LNCaP clone FGC (cell line): ENCODE data around the gene PCDHB1.
A peak's percentile ranks its signal among the peaks of the same experiment; 100 is the strongest.
"Not testable (repeated sequence)": the region's sequence is repeated elsewhere in the genome, so short reads cannot be mapped to it uniquely, and the experiment has no call there.

ENCODE experiments used
- DNase-seq: peaks from one replicate; pipeline ENCODE4 v3.0.0-alpha.2; 2011; ENCODE audit warnings: low read depth
- H3K4me3 ChIP-seq: 2 replicates; pipeline ENCODE4 v1.5.1; 2011; ENCODE audit warnings: mild to moderate bottlenecking, low read depth, low read length, control low read depth
- TF ChIP-seq, protein P1 (sequence below): IDR thresholded peaks from 2 replicates; pipeline ENCODE4 v1.5.1; 2012; ENCODE audit warnings: mild to moderate bottlenecking; ENCODE audit not compliant: control insufficient read depth, insufficient read depth; ENCODE audit errors: extremely low read depth

The PCDHB1 gene

DNA sequence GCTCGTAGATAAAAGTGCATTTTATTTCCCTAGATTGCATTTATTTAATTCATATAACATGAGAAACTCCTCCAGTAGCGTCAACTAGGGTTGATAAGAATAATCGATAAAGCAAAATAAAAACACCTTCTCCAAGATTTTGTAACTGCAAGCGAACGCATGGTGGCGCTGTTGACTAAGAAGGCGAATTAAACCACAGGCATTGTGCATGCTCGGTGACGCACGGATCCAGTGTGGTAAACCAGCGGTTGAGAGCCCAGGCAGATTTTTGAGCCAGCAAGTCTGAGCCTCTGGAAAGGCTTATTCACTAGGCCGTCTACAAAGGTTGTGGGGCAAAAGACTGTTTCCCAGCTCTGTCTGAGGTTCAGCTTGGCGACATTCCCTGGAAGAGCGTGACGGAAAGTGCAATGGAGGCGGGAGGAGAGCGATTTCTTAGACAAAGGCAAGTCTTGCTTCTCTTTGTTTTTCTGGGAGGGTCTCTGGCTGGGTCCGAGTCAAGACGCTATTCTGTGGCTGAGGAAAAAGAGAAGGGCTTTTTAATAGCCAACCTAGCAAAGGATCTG is 49.1 kb downstream of the PCDHB1 start, which contains the start of gene PCDHB3:
PCDHB3 (plus strand) TSS at position 231 of the 563 bp plus-strand sequence; CDS start at position 408, 177 bp downstream.
- TF ChIP-seq, protein P1, sequence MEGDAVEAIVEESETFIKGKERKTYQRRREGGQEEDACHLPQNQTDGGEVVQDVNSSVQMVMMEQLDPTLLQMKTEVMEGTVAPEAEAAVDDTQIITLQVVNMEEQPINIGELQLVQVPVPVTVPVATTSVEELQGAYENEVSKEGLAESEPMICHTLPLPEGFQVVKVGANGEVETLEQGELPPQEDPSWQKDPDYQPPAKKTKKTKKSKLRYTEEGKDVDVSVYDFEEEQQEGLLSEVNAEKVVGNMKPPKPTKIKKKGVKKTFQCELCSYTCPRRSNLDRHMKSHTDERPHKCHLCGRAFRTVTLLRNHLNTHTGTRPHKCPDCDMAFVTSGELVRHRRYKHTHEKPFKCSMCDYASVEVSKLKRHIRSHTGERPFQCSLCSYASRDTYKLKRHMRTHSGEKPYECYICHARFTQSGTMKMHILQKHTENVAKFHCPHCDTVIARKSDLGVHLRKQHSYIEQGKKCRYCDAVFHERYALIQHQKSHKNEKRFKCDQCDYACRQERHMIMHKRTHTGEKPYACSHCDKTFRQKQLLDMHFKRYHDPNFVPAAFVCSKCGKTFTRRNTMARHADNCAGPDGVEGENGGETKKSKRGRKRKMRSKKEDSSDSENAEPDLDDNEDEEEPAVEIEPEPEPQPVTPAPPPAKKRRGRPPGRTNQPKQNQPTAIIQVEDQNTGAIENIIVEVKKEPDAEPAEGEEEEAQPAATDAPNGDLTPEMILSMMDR = peak; percentile 54

DNA sequence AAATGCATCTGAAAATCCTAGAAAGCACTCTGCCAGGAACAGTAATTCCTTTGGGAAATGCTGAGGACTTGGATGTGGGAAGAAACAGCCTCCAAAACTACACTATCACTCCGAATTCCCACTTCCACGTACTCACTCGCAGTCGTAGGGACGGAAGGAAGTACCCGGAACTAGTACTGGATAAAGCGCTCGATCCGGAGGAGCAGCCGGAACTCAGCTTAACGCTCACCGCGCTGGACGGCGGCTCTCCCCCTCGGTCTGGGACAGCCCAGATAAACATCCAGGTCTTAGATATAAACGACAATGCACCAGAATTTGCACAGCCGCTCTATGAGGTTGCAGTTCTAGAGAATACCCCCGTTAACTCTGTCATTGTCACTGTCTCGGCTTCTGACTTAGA is 49.9 kb downstream of the PCDHB1 start:
- peak overlapping the region; percentile 5; the same call in 1 of the 2 replicates for H3K4me3 ChIP-seq
- TF ChIP-seq, protein P1 = no peak
- DNase-seq = no peak

More for the DNA sequence above, 49.1 kb downstream of the PCDHB1 start, which contains the start of gene PCDHB3:
- H3K4me3 ChIP-seq = peak within 1 kb of the TSS; percentile 12; the same call in 1 of the 2 replicates
- DNase-seq = no peak

DNA sequence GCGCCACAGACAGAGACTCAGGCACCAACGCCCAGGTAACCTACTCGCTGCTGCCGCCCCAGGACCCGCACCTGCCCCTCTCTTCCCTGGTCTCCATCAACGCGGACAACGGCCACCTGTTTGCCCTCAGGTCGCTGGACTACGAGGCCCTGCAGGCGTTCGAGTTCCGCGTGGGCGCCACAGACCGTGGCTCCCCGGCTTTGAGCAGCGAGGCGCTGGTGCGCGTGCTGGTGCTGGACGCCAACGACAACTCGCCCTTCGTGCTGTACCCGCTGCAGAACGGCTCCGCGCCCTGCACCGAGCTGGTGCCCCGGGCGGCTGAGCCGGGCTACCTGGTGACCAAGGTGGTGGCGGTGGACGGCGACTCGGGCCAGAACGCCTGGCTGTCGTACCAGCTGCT is 50.9 kb downstream of the PCDHB1 start:
- H3K4me3 ChIP-seq, DNase-seq: not testable (repeated sequence)

DNA sequence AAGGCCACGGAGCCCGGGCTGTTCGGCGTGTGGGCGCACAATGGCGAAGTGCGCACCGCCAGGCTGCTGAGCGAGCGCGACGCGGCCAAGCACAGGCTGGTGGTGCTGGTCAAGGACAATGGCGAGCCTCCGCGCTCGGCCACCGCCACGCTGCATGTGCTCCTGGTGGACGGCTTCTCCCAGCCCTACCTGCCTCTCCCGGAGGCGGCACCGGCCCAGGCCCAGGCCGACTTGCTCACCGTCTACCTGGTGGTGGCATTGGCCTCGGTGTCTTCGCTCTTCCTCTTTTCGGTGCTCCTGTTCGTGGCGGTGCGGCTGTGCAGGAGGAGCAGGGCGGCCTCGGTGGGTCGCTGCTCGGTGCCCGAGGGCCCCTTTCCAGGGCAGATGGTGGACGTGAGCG is 51.3 kb downstream of the PCDHB1 start:
- H3K4me3 ChIP-seq, DNase-seq: not testable (repeated sequence)

DNA sequence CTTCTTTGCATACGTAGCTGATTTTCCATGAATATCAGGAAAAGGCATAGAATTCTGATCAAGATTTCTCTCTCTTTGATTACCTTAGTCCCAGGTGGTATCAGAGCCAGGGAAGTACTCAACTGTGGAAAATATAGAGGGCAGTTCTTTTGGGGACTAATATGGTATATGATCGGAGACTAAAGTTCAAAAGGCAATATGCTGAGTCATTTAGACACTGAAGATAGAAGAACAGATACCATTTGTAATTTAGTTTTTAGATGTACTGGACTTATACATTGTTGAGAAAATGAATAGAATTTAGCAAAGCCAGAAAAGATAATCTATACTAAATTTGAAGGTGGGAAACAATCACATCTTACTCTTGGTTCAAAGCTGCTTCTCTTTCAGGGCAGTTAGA is 54.2 kb downstream of the PCDHB1 start:
- H3K4me3 ChIP-seq = no peak overlapping the region
- no peak for DNase-seq
- TF ChIP-seq, protein P1 = no peak
